Measurements from ENCODE around the gene RSBN1.
A peak's percentile ranks its signal among the peaks of the same experiment; 100 is the strongest.

RSBN1 gene

GRCh38 chr1:113818578-113818977, 6.3 kb upstream of the RSBN1 start:
- no peak overlapping the region for H3K4me3 ChIP-seq (replicated peaks; ENCODE audit: low read depth, low read length)
- DNase-seq (ENCODE audit: extremely low read depth, low read depth) = no peak
- no peak for TF ChIP-seq CTCF (IDR thresholded peaks at IDR 0.05; ENCODE audit: low read depth, low read length, missing control alignments)

- no peak for DNase-seq (ENCODE audit: extremely low read depth, low read depth)
- no peak overlapping the region for H3K4me3 ChIP-seq (replicated peaks; ENCODE audit: low read depth, low read length)
- TF ChIP-seq CTCF (IDR thresholded peaks at IDR 0.05; ENCODE audit: low read depth, low read length, missing control alignments) = no peak
Observed at GRCh38 chr1:113813218-113813617, 942 bp upstream of the RSBN1 start.

- DNase-seq (ENCODE audit: extremely low read depth, low read depth) = no peak
- peak overlapping the region; percentile 70 for H3K4me3 ChIP-seq (replicated peaks; ENCODE audit: low read depth, low read length)
- TF ChIP-seq CTCF (IDR thresholded peaks at IDR 0.05; ENCODE audit: low read depth, low read length, missing control alignments) = no peak
Observed at GRCh38 chr1:113812661-113813135, 422 bp upstream of the RSBN1 start.

- TF ChIP-seq CTCF (IDR thresholded peaks at IDR 0.05; ENCODE audit: low read depth, low read length, missing control alignments) = no peak
- peak overlapping the region; percentile 70 for H3K4me3 ChIP-seq (replicated peaks; ENCODE audit: low read depth, low read length)
- no peak for DNase-seq (ENCODE audit: extremely low read depth, low read depth)
Observed at GRCh38 chr1:113811156-113811887, 954 bp downstream of the RSBN1 start.

- H3K4me3 ChIP-seq (replicated peaks; ENCODE audit: low read depth, low read length) = peak overlapping the region; percentile 70
- no peak for TF ChIP-seq CTCF (IDR thresholded peaks at IDR 0.05; ENCODE audit: low read depth, low read length, missing control alignments)
- DNase-seq (ENCODE audit: extremely low read depth, low read depth) = no peak
Observed at GRCh38 chr1:113809670-113810602, 2.3 kb downstream of the RSBN1 start.

- no peak for TF ChIP-seq CTCF (IDR thresholded peaks at IDR 0.05; ENCODE audit: low read depth, low read length, missing control alignments)
- H3K4me3 ChIP-seq (replicated peaks; ENCODE audit: low read depth, low read length) = no peak overlapping the region
- DNase-seq (ENCODE audit: extremely low read depth, low read depth) = no peak
Observed at GRCh38 chr1:113808450-113809195, 3.7 kb downstream of the RSBN1 start.
